ENCODE results near the gene ZNF474.

GRCh38 chr5:122180863-122181548 lies 51.7 kb downstream of the ZNF474 start:
- TF ChIP-seq ZNF23 (tag by site-specific recombination; IDR thresholded peaks at IDR 0.05; ENCODE audit: borderline replicate concordance) (no peak), CTCF (tag by site-specific recombination; IDR thresholded peaks at IDR 0.05) (no peak), ZNF416 (tag by site-specific recombination; IDR thresholded peaks at IDR 0.05) (no peak), BCL11A (tag by site-specific recombination; IDR thresholded peaks at IDR 0.05; ENCODE audit: low read depth) (no peak), ZNF169 (tag by site-specific recombination; IDR thresholded peaks at IDR 0.05) (no peak), ZNF26 (tag by site-specific recombination; IDR thresholded peaks at IDR 0.05) (no peak), TCF7L2 (IDR thresholded peaks at IDR 0.05; ENCODE audit: borderline replicate concordance, low read depth, low read length) (no peak), ZNF311 (tag by site-specific recombination; IDR thresholded peaks at IDR 0.05; ENCODE audit: borderline replicate concordance) (no peak), ZNF404 (tag by site-specific recombination; IDR thresholded peaks at IDR 0.05) (no peak), ZNF692 (tag by site-specific recombination; IDR thresholded peaks at IDR 0.05) (no peak)

All from HEK293 (cell line).